Vagina (tissue), 2 donors: ENCODE data around the gene ZNF862.

Source experiments
- CTCF ChIP-seq, 3 experiments: fragments of 450-650 bp in 2 of 3; fragments of 200-600 bp in 1 of 3; sonication (generic) in 1 of 3; IDR thresholded peaks; one replicate each; pipeline ENCODE4 v1.5.1; 2017 to 2019; ENCODE audit warnings: antibody characterized with exemption in 3 of 3, mild to moderate bottlenecking in 2 of 3, moderate library complexity in 2 of 3
- POLR2A ChIP-seq, 2 donors: fragments of 450-650 bp; IDR thresholded peaks; one replicate each; pipeline ENCODE4 v1.6.1; 2017; ENCODE audit warnings: antibody characterized with exemption in 2 of 2, mild to moderate bottlenecking in 2 of 2, moderate library complexity in 2 of 2
- POLR2AphosphoS5 ChIP-seq, 2 donors: sonication (generic); formaldehyde crosslinking; IDR thresholded peaks; one replicate each; pipeline ENCODE4 v1.9.0; 2017; ENCODE audit warnings: antibody characterized with exemption in 2 of 2, mild to moderate bottlenecking in 2 of 2, low read depth in 1 of 2; ENCODE audit not compliant: insufficient read depth in 1 of 2

- TF ChIP-seq POLR2AphosphoS5 (IDR thresholded peaks at IDR 0.05; ENCODE audit: insufficient read depth in 1 of 2, low read depth in 1 of 2) (no peak), CTCF (IDR thresholded peaks at IDR 0.05) (no peak), POLR2A (IDR thresholded peaks at IDR 0.05) (no peak)
Observed at GRCh38 chr7:149793261-149793660, 44.9 kb upstream of the ZNF862 start.
